Left lung (tissue), 10 donors: ENCODE data around the gene FNDC3B. TPM values are rescaled to one million over a fixed set of nuclear protein-coding genes. Genes with fewer than 3 reads are reported as not detected.

ENCODE experiments used
- ATAC-seq: fragments of 200-7000 bp; cut with Tn5 transposase; one replicate; pipeline ENCODE4 v1.9.1; 2020; ENCODE audit warnings: moderate library complexity
- DNase-seq, 4 donors: peaks; one replicate each; pipeline ENCODE4 v3.0.0-alpha.2; 2013 to 2020
- H3K27ac ChIP-seq, 2 donors: fragments of 200-600 bp; sonication (generic) in 1 of 2; one replicate each; pipeline versions ENCODE4 v1.5.0 to v1.8.0; 2020 to 2021
- H3K27me3 ChIP-seq, 2 donors: fragments of 200-600 bp; sonication (generic) in 1 of 2; one replicate each; pipeline versions ENCODE4 v1.5.0 to v1.8.0; 2020 to 2021
- H3K36me3 ChIP-seq, 2 donors: fragments of 200-600 bp; sonication (generic) in 1 of 2; one replicate each; pipeline versions ENCODE4 v1.5.0 to v1.8.0; 2020 to 2021
- H3K4me1 ChIP-seq, 2 donors: fragments of 200-600 bp; one replicate each; pipeline ENCODE4 v1.8.0; 2021
- H3K4me3 ChIP-seq, 2 donors: fragments of 200-600 bp; sonication (generic) in 1 of 2; one replicate each; pipeline versions ENCODE4 v1.5.0 to v1.8.0; 2020 to 2021; ENCODE audit warnings: mild to moderate bottlenecking in 1 of 2
- H3K9me3 ChIP-seq, 2 donors: fragments of 200-600 bp; sonication (generic) in 1 of 2; one replicate each; pipeline versions ENCODE4 v1.5.0 to v1.8.0; 2020 to 2021
- CTCF ChIP-seq, 2 donors: fragments of 200-600 bp; sonication (generic) in 1 of 2; IDR thresholded peaks; one replicate each; pipeline versions ENCODE4 v1.5.0 to v1.8.0; 2021; ENCODE audit warnings: antibody characterized with exemption in 2 of 2
- intact Hi-C, 2 donors: fragments of 100-400 bp; cut with DNase I; formaldehyde crosslinking; loops; one replicate each; pipeline versions ENCODE4 v1.11.2 to v1.14.2; 2022
- polyA plus RNA-seq, 6 donors: library from polyadenylated mRNA; unstranded; fragments of 120-200 nt; gene quantifications; one replicate each; pipeline ENCODE4 v1.2.1, GENCODE V29; 2013; ENCODE audit not compliant: insufficient read length in 6 of 6
- total RNA-seq, 2 donors: library from RNA; stranded (reverse); fragmentation: NEBNext Ultra II Directional; extraction: Animal tissue kit (Norgen Biotek cat#: 25700); gene quantifications; one replicate each; pipeline ENCODE4 v1.2.1, GENCODE V29; 2021
- donor health status: DM: no; HTN: yes; CAD: no.
- donor health status: DM: no; HTN: no; CAD: no.

Gene FNDC3B
- total and polyA plus RNA-seq, 8 donors = 35.2 to 185 (median 42.3) TPM

GRCh38 chr3:172294223-172294806 lies 254.9 kb downstream of the FNDC3B start:
- ATAC-seq (peak; percentile 37), DNase-seq (no peak)
- peaks cover 0 to 16% of the 10 kb centered on the region in 2 donors for H3K4me1 ChIP-seq
- H3K9me3 ChIP-seq = no peaks in the 10 kb centered on the region
- no peak for TF ChIP-seq CTCF (IDR thresholded peaks at IDR 0.05)
- peaks cover 0 to 81% of the 10 kb centered on the region in 2 donors for H3K36me3 ChIP-seq
- H3K4me3 ChIP-seq = no peak overlapping the region
- H3K27me3 ChIP-seq = no peaks in the 10 kb centered on the region
- intact Hi-C loops = no loop called here
- peak overlapping the region in 1 of 2 donors; percentile 63 for H3K27ac ChIP-seq

GRCh38 chr3:172296248-172296974 lies 257.0 kb downstream of the FNDC3B start:
- Histone ChIP-seq H3K36me3 (peaks cover 0 to 86% of the 10 kb centered on the region in 2 donors), H3K27me3 (no peaks in the 10 kb centered on the region), H3K27ac (no peak overlapping the region), H3K4me1 (no peaks in the 10 kb centered on the region), H3K9me3 (no peaks in the 10 kb centered on the region), H3K4me3 (no peak overlapping the region)
- intact Hi-C loops = no loop called here
- DNase-seq = no peak
- no peak for TF ChIP-seq CTCF (IDR thresholded peaks at IDR 0.05)
- no peak for ATAC-seq

- H3K27me3 ChIP-seq = no peaks in the 10 kb centered on the region
- peaks cover 0 to 88% of the 10 kb centered on the region in 2 donors for H3K36me3 ChIP-seq
- DNase-seq = no peak
- H3K27ac ChIP-seq = no peak overlapping the region
- no peak for ATAC-seq
- H3K4me3 ChIP-seq = no peak overlapping the region
- no peaks in the 10 kb centered on the region for H3K9me3 ChIP-seq
- H3K4me1 ChIP-seq = no peaks in the 10 kb centered on the region
- TF ChIP-seq CTCF (IDR thresholded peaks at IDR 0.05) = no peak
- intact Hi-C loops = no loop called here
Measured at GRCh38 chr3:172296975-172297332, 257.6 kb downstream of the FNDC3B start.

- no peaks in the 10 kb centered on the region for H3K9me3 ChIP-seq
- DNase-seq = no peak
- no peak overlapping the region for H3K27ac ChIP-seq
- no peak overlapping the region for H3K4me3 ChIP-seq
- H3K36me3 ChIP-seq = peaks cover 0 to 88% of the 10 kb centered on the region in 2 donors
- TF ChIP-seq CTCF (IDR thresholded peaks at IDR 0.05) = no peak
- intact Hi-C loops = no loop called here
- no peaks in the 10 kb centered on the region for H3K27me3 ChIP-seq
- H3K4me1 ChIP-seq = no peaks in the 10 kb centered on the region
- ATAC-seq = no peak
Measured at GRCh38 chr3:172298247-172298646, 258.9 kb downstream of the FNDC3B start.

- ATAC-seq (no peak), DNase-seq (no peak)
- Histone ChIP-seq H3K9me3 (no peaks in the 10 kb centered on the region), H3K27ac (no peak overlapping the region), H3K4me3 (no peak overlapping the region), H3K36me3 (peaks cover 0 to 80% of the 10 kb centered on the region in 2 donors), H3K4me1 (no peaks in the 10 kb centered on the region), H3K27me3 (no peaks in the 10 kb centered on the region)
- intact Hi-C loops = no loop called here
- TF ChIP-seq CTCF (IDR thresholded peaks at IDR 0.05) = no peak
Measured at GRCh38 chr3:172300187-172300586, 260.8 kb downstream of the FNDC3B start.
